Endothelial cell (in vitro differentiated cells): ENCODE measurements around the gene ZFAND5. TPM values are rescaled to one million over a fixed set of nuclear protein-coding genes. Genes with fewer than 3 reads are reported as not detected.

Source experiments
- DNase-seq: peaks from one replicate; pipeline ENCODE4 v3.0.0; 2021; ENCODE audit warnings: low spot score
- H3K27ac Mint-ChIP-seq: one replicate; pipeline ENCODE4 v1.8.0; 2021; ENCODE audit warnings: mixed read lengths, inconsistent platforms; ENCODE audit not compliant: unreplicated experiment
- H3K27me3 Mint-ChIP-seq: one replicate; pipeline ENCODE4 v1.8.0; 2021; ENCODE audit warnings: mild to moderate bottlenecking, moderate library complexity, mixed read lengths, inconsistent platforms; ENCODE audit not compliant: unreplicated experiment
- H3K36me3 Mint-ChIP-seq: one replicate; pipeline ENCODE4 v1.8.0; 2021; ENCODE audit warnings: mild to moderate bottlenecking, low read depth, mixed read lengths, inconsistent platforms; ENCODE audit not compliant: unreplicated experiment
- H3K4me1 Mint-ChIP-seq: one replicate; pipeline ENCODE4 v1.8.0; 2021; ENCODE audit warnings: mild to moderate bottlenecking, mixed read lengths, inconsistent platforms; ENCODE audit not compliant: unreplicated experiment
- H3K4me3 Mint-ChIP-seq: one replicate; pipeline ENCODE4 v1.8.0; 2021; ENCODE audit warnings: mild to moderate bottlenecking, mixed read lengths, inconsistent platforms; ENCODE audit not compliant: unreplicated experiment
- H3K9me3 Mint-ChIP-seq: one replicate; pipeline ENCODE4 v1.8.0; 2021; ENCODE audit warnings: mixed read lengths, inconsistent platforms; ENCODE audit not compliant: unreplicated experiment
- CTCF ChIP-seq: fragments of 200-600 bp; sonication (generic); IDR thresholded peaks from one replicate; pipeline ENCODE4 v1.5.0; 2021; ENCODE audit warnings: antibody characterized with exemption; ENCODE audit not compliant: unreplicated experiment
- total RNA-seq: library from RNA; stranded (reverse); fragmentation: NEBNext Ultra II Directional; extraction: Animal tissue kit (Norgen Biotek cat#: 25700); gene quantifications from one replicate; pipeline ENCODE4 v1.2.1, GENCODE V29; 2021; ENCODE audit not compliant: unreplicated experiment

Gene ZFAND5
- total RNA-seq, 1 donor from 2014 or later, result 154 TPM

- Mint-ChIP-seq H3K36me3 (no peaks in the 10 kb centered on the region), H3K9me3 (no peaks in the 10 kb centered on the region), H3K27ac (no peak overlapping the region), H3K4me1 (no peaks in the 10 kb centered on the region), H3K4me3 (no peak overlapping the region), H3K27me3 (no peaks in the 10 kb centered on the region)
- TF ChIP-seq CTCF, result no peak
- DNase-seq, result no peak
Observed at GRCh38 chr9:72315510-72316311, 49.3 kb downstream of the ZFAND5 start.

GRCh38 chr9:72315089-72315509 lies 49.9 kb downstream of the ZFAND5 start:
- TF ChIP-seq CTCF, result no peak
- Mint-ChIP-seq H3K27me3 (no peaks in the 10 kb centered on the region), H3K27ac (no peak overlapping the region), H3K9me3 (no peaks in the 10 kb centered on the region), H3K36me3 (no peaks in the 10 kb centered on the region), H3K4me3 (no peak overlapping the region), H3K4me1 (no peaks in the 10 kb centered on the region)
- DNase-seq, result no peak

GRCh38 chr9:72313507-72313906 lies 51.5 kb downstream of the ZFAND5 start:
- TF ChIP-seq CTCF, result no peak
- Mint-ChIP-seq H3K4me3 (no peak overlapping the region), H3K36me3 (no peaks in the 10 kb centered on the region), H3K27me3 (no peaks in the 10 kb centered on the region), H3K27ac (no peak overlapping the region), H3K4me1 (no peaks in the 10 kb centered on the region), H3K9me3 (no peaks in the 10 kb centered on the region)
- no peak for DNase-seq

GRCh38 chr9:72312386-72312987 lies 52.5 kb downstream of the ZFAND5 start:
- no peak overlapping the region for H3K4me3 Mint-ChIP-seq

More at GRCh38 chr9:72312386-72312987, 52.5 kb downstream of the ZFAND5 start:
- Mint-ChIP-seq H3K9me3 (no peaks in the 10 kb centered on the region), H3K36me3 (no peaks in the 10 kb centered on the region), H3K4me1 (no peaks in the 10 kb centered on the region), H3K27me3 (no peaks in the 10 kb centered on the region), H3K27ac (no peak overlapping the region)
- no peak for TF ChIP-seq CTCF
- no peak for DNase-seq
